Left renal cortex interstitium (tissue), 4 donors: ENCODE results near the gene COPS8. TPM values are rescaled to one million over a fixed set of nuclear protein-coding genes. Genes with fewer than 3 reads are reported as not detected.

Source experiments
- DNase-seq, 4 donors: peaks; one replicate each; pipeline ENCODE4 v3.0.0-alpha.2; 2013; ENCODE audit warnings: low read depth in 4 of 4, low spot score in 2 of 4, missing footprints in 1 of 4
- polyA plus RNA-seq, 4 donors: library from polyadenylated mRNA; unstranded; fragments of 120-200 nt; gene quantifications; one replicate each; pipeline ENCODE4 v1.2.1, GENCODE V29; 2013; ENCODE audit not compliant: insufficient read length in 4 of 4

Gene COPS8
- polyA plus RNA-seq, 4 donors = 76.9 to 94.0 (median 88.3) TPM

DNA sequence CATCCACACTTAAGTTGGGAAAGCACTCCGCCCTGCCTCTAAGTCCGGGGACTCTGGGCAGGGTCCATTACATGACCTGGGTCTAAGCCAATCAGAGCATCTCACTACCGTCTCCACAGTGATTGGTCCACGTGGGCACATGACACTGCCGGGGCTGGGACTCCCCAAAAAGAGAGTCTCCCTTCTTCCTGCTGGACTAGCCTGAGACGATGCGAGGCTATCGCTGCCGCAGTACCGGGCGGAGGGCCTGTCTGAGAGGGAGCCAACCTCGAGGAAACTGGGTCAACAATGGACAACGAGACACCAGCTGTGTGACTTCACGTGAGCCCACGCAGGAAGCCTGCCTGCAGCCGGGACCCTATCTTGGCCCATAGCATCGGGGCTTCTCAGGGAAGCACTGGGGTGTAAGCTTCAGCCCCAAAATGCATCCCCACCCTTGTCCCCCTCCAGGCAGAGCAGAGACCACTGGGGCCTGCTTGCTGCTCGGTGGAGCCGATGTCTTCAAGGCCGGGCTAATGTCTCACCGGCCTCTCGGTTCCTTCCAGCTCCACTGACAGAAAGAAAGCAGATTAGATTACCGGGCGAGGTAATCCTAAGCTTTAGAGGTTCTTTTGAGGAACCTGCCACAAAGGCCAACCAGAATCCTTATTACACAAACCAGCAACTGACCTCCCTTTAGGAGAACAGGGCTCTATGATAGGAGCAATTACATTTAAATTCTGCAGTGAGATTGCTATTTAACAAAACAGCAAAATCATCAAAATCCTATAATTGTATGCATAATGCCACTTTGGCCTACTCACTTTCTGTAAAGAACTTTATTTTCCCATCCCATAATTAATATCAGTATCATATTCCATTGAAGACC, 21.3 kb upstream of the COPS8 start:
- no peak for DNase-seq

GRCh38 chr2:237065071-237065377, 20.7 kb upstream of the COPS8 start:
- no peak for DNase-seq

GRCh38 chr2:237066396-237066795, 19.3 kb upstream of the COPS8 start:
- DNase-seq = no peak

DNA sequence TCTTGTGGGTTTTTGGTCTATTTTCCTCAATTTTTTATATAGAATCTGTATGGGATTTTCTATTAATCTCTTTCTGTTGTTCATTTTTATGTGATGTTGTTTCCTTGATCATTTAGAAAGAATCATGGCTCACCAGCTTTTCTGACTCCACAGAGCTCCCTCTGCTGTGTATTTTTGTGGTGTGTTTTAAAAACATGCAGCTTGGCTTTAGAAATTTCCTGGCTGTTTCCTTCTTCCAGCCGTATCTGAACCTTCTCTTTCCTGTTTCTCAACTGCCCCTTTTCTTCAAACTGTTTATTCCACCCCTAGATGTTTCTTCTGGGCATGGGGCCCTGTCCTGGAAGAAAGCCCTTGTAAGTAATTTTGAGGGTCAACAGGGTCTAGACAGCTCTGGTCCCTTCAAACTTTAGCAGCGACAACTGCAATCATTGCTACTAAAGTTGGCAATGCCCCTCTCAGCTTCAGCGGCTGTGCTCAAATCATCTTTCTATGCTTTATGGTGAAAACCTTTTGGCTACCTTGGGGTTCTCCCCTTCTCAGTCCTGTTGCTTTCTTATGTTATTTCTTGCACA, 17.6 kb upstream of the COPS8 start:
- no peak for DNase-seq

DNA sequence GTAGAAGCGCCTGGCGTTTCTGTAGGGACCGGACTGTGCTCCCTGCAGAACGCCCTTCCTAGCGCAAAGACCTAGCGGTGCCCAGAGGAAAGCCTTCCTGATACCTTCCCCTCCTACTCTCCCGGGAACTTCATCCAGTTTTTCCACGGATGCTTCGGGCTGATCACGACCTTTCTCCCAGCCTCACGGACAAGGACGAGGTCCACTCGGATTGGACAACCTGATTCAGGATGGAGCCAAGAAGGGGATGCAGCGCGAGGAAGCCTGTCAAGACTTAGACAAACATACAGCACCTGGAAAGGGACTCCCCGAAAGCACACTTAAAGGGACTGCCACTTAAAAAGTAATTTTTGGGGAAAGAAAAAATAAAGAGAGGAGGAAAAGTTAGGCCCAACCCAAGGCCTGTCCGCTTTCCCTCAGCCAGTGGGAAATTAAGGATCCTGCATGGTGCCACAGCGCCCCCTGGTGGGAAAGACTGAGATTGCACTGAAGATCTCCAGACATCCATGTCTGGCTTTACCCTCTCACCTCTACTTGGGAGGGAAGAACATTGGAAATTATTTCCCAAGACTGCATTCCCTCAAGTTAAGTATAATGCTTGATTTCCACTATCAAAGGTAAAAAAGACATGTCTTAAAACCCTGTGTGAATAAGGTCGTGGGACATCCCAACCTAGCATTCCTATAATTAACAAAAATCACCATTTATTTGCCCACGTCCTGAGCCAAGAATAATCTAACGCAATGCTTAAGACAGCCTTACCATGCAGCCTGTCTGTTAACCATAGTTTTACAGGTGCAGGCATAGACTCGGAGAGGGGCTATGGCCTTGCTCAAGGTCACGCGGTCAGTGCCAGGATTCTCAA, 13.4 kb upstream of the COPS8 start:
- no peak for DNase-seq

GRCh38 chr2:237073552-237073951, 12.1 kb upstream of the COPS8 start:
- DNase-seq = no peak

DNA sequence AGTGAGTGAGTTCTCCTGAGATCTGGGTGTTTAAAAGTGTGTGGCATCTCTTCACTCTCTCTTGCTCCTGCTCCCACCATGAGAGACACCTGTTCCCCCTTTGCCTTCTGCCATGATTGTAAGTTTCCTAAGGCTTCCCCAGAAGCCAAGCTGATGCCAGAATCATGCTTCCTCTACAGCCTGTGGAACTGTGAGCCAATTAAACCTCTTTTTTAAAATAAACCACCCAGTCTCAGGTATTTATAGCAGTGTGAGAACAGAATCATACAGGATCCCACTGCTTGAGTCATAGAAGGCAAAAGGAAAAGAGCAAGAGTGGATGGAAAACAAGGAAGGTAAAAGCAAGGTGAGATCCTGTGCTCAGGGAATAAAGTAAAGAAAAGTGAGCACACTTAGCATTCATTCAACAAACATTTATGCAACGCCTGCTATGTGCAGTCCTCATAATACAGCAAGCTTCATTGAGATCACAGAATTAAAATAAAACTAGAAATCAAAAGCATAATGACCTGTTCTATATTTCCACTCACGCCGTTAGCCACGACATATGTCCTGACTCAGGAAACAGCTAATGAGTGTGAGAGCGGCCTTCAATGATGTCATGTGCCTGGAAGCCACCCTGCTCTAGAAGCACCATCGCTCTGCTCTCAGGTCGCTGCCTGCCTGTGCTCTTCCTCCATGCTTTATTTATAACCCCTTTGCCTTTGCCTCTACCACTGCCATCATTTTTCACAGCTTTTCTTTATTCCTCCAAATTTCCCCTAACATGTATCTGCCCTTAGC, 11.3 kb upstream of the COPS8 start:
- DNase-seq = no peak

DNA sequence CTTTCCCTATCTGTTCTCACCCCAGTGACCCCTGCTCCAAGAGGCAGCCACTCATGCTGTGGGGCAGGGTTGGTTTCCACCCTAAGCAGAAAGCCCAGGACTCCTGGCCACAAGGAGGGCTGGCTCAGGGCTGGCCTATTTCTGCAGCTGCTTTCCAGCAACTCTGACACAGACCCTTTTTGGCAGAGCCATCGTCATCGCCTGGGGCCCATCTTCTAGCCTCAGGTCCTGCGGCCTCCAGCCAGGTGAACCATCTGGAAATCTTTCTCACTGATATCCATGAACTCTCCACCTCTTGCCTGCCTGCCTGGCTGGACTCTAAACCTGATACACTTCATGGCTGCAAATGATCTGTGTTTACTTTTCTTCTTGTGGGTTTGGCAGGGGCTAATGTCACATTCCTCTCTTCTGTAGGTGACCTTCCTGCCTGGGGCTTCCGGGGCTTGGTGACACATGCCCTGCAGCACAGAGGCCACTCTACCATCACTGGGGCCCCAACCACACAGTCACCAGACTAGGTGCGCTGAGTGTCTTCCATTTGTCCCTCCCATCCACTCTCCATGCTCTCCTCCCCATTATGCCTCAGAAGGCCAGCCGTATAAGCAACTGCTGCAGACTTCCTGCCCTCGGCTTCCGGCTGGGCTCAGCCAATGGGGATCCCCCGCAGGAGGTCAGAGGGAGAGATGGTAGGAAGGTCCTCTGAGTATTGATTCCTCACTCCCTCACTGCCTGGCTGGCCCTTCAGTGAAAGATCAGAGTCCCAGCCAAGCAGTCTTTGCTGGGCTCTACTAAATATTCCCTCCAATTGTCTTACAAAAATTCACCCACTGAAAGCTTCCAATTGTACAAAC, 9.7 kb upstream of the COPS8 start:
- DNase-seq = no peak

GRCh38 chr2:237081596-237081995, 4.1 kb upstream of the COPS8 start:
- DNase-seq = no peak

- DNase-seq = no peak
These were observed 2.7 kb upstream of the COPS8 start for GRCh38 chr2:237083026-237083425.

DNA sequence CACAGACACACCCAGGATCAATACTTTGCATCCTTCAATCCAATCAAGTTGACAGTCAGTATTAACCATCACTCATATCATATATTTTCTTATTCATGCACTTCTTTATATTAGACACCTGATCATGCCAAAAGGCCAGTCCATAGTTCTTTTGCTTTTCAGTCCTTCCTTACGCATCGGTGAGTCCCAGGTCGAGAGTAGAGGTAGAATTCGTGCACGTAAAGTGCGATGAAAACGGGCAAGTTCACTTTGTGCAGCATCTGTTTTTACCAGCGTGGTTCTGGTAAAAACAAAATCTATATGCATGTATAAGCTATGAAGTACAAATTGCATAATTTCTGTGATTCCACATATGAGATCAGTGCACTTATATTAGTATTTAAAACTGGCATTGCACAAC, 1.2 kb upstream of the COPS8 start:
- DNase-seq = no peak

DNA sequence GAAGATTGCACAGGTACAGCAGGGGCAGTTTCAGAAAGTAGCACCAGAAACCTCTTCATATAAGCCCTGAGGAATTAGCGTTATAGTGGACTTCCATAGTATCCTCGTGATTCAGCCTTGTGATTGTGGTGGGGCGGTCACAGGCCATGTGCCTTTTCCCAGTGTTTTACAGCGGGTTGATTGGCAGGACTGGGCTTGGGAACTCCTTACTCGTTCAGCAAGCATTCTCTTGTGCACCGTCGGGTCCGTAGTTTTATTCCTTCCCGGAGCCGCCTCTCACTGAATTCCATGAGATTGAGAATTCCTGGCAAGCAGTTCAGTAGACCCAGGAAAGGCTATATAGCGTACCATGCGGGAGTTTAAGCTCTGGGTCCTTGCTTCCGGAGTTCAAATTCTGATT, 5.2 kb downstream of the COPS8 start:
- no peak for DNase-seq

DNA sequence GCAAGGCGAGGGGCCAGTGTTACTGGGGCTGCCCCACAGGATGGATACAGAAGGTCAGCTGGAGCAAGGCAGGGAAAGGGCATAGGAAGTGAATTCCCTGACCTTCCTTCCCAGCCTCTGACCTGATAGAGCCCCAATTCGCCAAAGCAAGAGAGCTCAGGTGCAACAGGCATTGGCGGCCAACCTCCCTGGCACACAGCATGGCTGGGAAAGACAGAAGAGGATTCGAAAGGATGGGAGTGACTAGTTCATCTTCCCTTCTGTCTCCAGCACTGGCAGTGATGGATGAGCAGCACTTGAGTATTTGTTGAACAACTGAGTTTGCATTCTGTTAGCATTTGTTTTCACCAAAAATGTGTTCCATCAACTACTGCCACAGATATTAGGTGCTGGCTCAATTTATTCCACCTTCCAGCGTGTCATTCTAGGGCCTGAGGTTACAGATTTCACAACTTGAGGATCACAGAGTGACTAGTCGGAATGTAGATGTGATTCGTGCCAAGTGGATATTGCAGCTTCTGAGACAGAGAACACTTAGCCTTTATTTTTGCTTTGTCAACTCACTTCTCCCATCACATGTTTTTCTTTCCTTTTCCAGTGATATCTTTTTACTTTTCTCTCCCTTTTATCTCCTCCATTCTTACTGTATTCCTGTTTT, 6.2 kb downstream of the COPS8 start:
- DNase-seq = no peak

GRCh38 chr2:237092506-237092905, 6.8 kb downstream of the COPS8 start:
- DNase-seq = no peak

DNA sequence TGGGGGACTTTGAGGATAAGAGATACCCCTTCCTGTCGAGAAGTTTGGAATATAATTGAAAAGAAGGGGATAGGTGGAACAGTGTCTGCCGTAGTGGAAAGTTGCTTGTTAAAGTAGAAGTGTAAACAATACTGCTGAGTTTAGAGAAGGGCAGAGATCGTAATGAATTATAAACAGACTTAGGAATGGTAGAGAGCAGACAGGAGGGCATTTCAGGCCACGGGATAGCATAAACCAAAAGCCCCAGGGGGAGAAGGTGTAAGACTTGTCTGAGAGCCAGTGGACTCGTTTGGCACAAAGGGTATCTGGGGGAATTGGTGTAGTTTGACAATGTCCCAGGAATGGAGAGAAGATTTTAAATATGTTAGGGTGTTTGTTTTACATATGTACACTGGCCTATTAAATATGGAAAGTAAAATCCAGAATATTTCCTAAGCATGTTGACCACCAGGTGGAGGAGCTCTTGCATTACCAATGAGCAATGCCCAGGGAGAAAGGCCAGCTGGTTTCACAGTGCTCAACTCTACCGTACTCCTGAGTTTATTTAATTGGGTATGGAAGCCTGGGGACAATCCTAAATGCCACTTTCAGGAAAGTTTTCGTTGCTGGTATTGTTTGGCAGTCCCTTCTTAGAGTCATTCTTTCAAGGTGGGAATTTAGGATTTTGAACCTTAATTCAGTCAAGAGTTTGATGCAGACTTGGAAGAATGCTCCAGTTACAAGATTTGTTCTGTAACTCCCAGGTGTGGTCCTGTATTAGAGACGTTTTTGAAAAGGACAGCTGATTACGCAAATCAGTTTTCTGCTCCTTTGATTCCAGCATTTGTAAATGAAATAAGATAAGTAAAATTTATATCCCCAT, 7.5 kb downstream of the COPS8 start:
- no peak for DNase-seq

- no peak for DNase-seq
These were observed 10.5 kb downstream of the COPS8 start for GRCh38 chr2:237096201-237096600.

DNA sequence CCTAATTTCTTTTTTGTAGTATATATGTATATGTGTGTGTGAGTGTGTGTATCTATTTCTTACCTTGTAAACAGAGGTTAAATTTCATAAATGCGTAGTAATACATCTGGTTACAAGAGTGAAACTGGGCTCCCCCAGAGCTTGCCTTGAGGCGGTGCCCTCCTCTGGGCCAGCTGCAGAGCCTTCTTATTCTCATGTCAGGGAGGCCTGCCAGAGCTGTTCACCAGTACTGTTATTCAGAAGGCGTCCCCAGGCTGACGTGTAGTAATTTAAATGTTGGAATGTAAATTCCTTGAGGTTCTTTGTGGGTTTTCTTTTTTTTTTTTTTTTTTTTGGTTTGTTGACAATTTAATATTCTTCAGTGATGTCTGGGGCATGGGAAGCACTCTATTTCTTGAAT, 11.2 kb downstream of the COPS8 start:
- no peak for DNase-seq

DNA sequence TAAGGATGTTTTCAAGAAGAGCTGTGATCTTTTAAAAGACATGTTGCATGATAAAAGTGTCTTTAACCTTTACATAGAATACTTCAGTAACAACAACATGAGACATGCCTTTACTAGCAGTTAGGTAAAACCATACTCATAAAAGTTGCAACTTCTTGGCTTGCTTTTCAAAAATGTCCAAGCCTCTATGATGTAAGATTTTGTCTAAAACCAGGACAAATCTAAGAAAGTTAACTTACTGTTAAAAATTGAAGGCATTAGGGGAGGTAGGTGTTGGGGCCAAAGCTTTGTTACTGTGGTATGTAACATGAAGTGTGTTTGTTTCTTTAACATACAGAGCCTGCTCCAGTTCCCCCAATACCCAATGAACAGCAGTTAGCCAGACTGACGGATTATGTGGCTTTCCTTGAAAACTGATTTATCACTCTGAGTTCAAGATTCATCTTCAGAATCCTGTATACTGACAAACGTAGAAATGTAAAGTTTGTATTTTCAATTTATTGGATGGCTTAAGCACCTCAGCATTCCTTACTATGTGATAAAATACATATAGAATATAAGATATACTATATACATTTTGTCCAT, 11.7 kb downstream of the COPS8 start:
- DNase-seq = no peak
